GM21423 (cell line): Measurements from ENCODE around the gene ZPR1.
"Not testable (repeated sequence)": the region's sequence is repeated elsewhere in the genome, so short reads cannot be mapped to it uniquely, and the experiment has no call there.

Experiments used
- ATAC-seq: cut with Tn5 transposase; IDR thresholded peaks from one replicate; pipeline ENCODE4 v1.9.1; 2021; ENCODE audit warnings: mild to moderate bottlenecking, moderate library complexity; ENCODE audit not compliant: unreplicated experiment

The ZPR1 gene

GRCh38 chr11:116825434-116825833, 37.6 kb upstream of the ZPR1 start:
- ATAC-seq, result no peak

GRCh38 chr11:116823031-116823843, 35.4 kb upstream of the ZPR1 start, which contains the start of gene APOA4:
TSS of gene APOA4 (minus strand) at chr11:116823304. CDS start at chr11:116823191, 113 bp downstream.
- ATAC-seq, result no peak

GRCh38 chr11:116822575-116822974, 34.8 kb upstream of the ZPR1 start:
- no peak for ATAC-seq

- ATAC-seq, result no peak
Observed at GRCh38 chr11:116821050-116821918, 33.5 kb upstream of the ZPR1 start.

GRCh38 chr11:116819049-116819448, 31.2 kb upstream of the ZPR1 start:
- ATAC-seq, result no peak

- ATAC-seq, result no peak
Observed at GRCh38 chr11:116814502-116814901, 26.7 kb upstream of the ZPR1 start.

GRCh38 chr11:116813781-116814471, 26.1 kb upstream of the ZPR1 start:
- no peak for ATAC-seq

- no peak for ATAC-seq
Observed at GRCh38 chr11:116813170-116813569, 25.3 kb upstream of the ZPR1 start.

- ATAC-seq, result no peak
Observed at GRCh38 chr11:116812109-116812508, 24.3 kb upstream of the ZPR1 start.

- no peak for ATAC-seq
Observed at GRCh38 chr11:116811194-116811593, 23.4 kb upstream of the ZPR1 start.

GRCh38 chr11:116808262-116809175, 20.7 kb upstream of the ZPR1 start:
- ATAC-seq, result no peak

GRCh38 chr11:116807601-116808261, 19.9 kb upstream of the ZPR1 start:
- no peak for ATAC-seq

GRCh38 chr11:116804001-116804400, 16.2 kb upstream of the ZPR1 start:
- no peak for ATAC-seq

GRCh38 chr11:116801662-116802061, 13.8 kb upstream of the ZPR1 start:
- not testable (repeated sequence) for ATAC-seq

GRCh38 chr11:116800610-116801009, 12.8 kb upstream of the ZPR1 start:
- ATAC-seq, result no peak

- ATAC-seq, result no peak
Observed at GRCh38 chr11:116798368-116798767, 10.5 kb upstream of the ZPR1 start.

- no peak for ATAC-seq
Observed at GRCh38 chr11:116797816-116798215, 10.0 kb upstream of the ZPR1 start.

- no peak for ATAC-seq
Observed at GRCh38 chr11:116796548-116796947, 8.7 kb upstream of the ZPR1 start.

- no peak for ATAC-seq
Observed at GRCh38 chr11:116794851-116795250, 7.0 kb upstream of the ZPR1 start.

- no peak for ATAC-seq
Observed at GRCh38 chr11:116793772-116794097, 5.9 kb upstream of the ZPR1 start.
